PFSK-1 (cell line): ENCODE data around the gene NSFL1C.

Source experiments
- FOXP2 ChIP-seq: optimal IDR thresholded peaks from 2 replicates; pipeline ENCODE3; 2011; ENCODE audit warnings: borderline replicate concordance, control low read depth, inconsistent platforms; ENCODE audit not compliant: insufficient read depth; ENCODE audit errors: extremely low read length, extremely low read depth
- POLR2AphosphoS5 ChIP-seq: IDR thresholded peaks from 2 replicates; pipeline ENCODE4 v1.6.1; 2012; ENCODE audit warnings: low read depth, mild to moderate bottlenecking, control low read depth, low read length, moderate library complexity
- REST ChIP-seq, 2 experiments: IDR thresholded peaks; 2 replicates each; pipeline versions ENCODE4 v1.6.1 to v1.8.0; 2011 to 2012; ENCODE audit warnings: low read depth in 2 of 2, low read length in 2 of 2, control low read depth in 1 of 2, inconsistent platforms in 1 of 2, mild to moderate bottlenecking in 1 of 2, moderate library complexity in 1 of 2; ENCODE audit not compliant: insufficient read depth in 1 of 2
- SIN3A ChIP-seq: IDR thresholded peaks from 2 replicates; pipeline ENCODE4 v1.6.1; 2012; ENCODE audit warnings: mild to moderate bottlenecking, low read length, moderate library complexity, borderline replicate concordance; ENCODE audit not compliant: insufficient read depth
- TAF1 ChIP-seq: IDR thresholded peaks from 2 replicates; pipeline ENCODE4 v1.6.1; 2012; ENCODE audit warnings: low read length, control low read depth, borderline replicate concordance; ENCODE audit not compliant: insufficient read depth

Gene NSFL1C

GRCh38 chr20:1491281-1491840, 24.7 kb upstream of the NSFL1C start, which contains the start of gene SIRPB2:
SIRPB2 (minus strand) TSS chr20:1491420; CDS start chr20:1491359, 61 bp downstream.
- TF ChIP-seq TAF1 (no peak), SIN3A (no peak), POLR2AphosphoS5 (no peak), REST (IDR thresholded peaks at IDR 0.05; ENCODE audit: insufficient read depth in 1 of 2, low read depth in 2 of 2, low read length in 2 of 2) (no peak), FOXP2 (no peak)

- TF ChIP-seq FOXP2 (no peak), SIN3A (no peak), POLR2AphosphoS5 (no peak)
These were observed 24.1 kb upstream of the NSFL1C start for GRCh38 chr20:1490643-1491195.

DNA sequence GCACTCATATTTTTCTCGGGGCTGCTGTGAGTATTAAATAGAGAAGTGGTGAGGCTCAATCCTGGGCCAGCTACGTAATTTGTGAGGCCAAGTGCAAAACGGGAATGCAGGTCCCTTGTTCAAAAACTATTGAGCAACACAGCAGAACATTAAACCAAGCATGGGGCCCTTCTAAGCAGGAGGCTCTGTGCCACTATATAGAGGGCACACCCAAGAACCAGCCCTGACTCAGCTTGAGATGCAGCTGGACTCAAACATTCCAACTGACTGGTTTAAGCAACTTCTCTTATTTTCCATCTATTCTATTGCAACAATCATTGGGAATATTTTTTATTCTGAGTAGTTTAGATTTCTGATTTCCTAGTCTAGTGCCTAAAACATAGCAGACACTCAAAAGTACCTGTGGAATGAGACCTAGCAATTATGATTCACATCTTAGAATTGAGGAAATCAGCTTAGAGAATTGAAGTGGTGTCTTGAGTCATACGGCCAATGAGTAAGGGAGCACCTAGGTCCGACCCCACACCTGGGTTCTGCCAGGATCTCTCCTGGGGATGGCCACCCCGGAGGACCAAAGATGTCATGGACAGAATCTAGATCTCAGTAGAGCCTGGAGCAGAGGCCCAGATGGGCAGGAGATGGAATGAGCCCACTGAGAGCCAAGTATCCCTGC, 23.3 kb upstream of the NSFL1C start:
- TF ChIP-seq POLR2AphosphoS5 (no peak), TAF1 (no peak), SIN3A (no peak)

DNA sequence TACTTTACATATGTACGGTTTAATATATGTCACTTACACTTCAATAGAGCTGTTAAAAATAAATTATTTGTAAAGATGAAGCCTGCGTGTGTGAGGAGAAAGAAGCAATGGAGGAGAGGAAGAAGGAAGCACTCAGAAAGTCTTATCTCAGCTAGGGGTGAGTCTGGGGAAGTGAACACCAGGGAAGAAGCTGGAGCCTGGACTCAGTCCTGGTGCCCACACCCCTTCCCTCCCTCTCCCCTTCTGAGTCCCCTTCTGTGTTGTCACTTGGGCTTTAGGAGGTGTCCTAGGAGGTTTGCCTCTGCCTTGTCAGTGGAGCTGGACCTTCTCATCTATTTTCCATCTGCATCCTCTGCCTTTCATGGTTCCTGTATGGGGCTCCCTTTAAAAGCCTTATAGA, 22.7 kb upstream of the NSFL1C start:
- no peak for TF ChIP-seq POLR2AphosphoS5
- TF ChIP-seq FOXP2: no peak
- no peak for TF ChIP-seq SIN3A
- TF ChIP-seq TAF1: no peak
- no peak for TF ChIP-seq REST (IDR thresholded peaks at IDR 0.05; ENCODE audit: insufficient read depth in 1 of 2, low read depth in 2 of 2, low read length in 2 of 2)

GRCh38 chr20:1486566-1486965, 19.9 kb upstream of the NSFL1C start:
- TF ChIP-seq SIN3A (no peak), REST (IDR thresholded peaks at IDR 0.05; ENCODE audit: insufficient read depth in 1 of 2, low read depth in 2 of 2, low read length in 2 of 2) (no peak), POLR2AphosphoS5 (no peak), TAF1 (no peak), FOXP2 (no peak)
